HG03066 (cell line): ENCODE results near the gene FAM124A.
"Not testable (repeated sequence)": the region's sequence is repeated elsewhere in the genome, so short reads cannot be mapped to it uniquely, and the experiment has no call there.

Experiments
- ATAC-seq: cut with Tn5 transposase; IDR thresholded peaks from one replicate; pipeline ENCODE4 v1.9.1; 2021; ENCODE audit warnings: low read depth; ENCODE audit not compliant: unreplicated experiment

The FAM124A gene

DNA sequence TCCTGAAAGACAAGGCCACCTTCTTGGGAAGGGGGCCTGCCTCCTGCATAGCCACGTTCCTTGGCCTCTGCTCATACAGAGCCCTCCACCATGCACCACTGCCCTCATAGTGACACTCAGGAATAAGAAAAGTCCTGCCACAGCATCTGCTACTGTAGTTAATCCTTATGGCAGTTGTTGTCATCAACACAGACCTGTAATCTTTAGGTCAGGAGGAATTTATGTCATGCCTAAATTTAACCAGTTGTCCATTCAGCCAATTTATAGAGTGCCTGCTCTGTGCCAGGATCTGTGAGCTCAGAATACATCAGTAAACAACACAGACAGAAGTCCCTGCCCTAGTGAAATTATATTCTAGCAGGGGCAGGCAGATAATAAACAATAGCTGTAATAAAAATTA is 44.4 kb downstream of the FAM124A start:
- no peak for ATAC-seq

GRCh38 chr13:51267622-51268021 is 45.4 kb downstream of the FAM124A start:
- ATAC-seq: no peak

- ATAC-seq: no peak
These were observed 46.8 kb downstream of the FAM124A start for GRCh38 chr13:51269039-51269438.

GRCh38 chr13:51270623-51271415 is 48.6 kb downstream of the FAM124A start:
- no peak for ATAC-seq

DNA sequence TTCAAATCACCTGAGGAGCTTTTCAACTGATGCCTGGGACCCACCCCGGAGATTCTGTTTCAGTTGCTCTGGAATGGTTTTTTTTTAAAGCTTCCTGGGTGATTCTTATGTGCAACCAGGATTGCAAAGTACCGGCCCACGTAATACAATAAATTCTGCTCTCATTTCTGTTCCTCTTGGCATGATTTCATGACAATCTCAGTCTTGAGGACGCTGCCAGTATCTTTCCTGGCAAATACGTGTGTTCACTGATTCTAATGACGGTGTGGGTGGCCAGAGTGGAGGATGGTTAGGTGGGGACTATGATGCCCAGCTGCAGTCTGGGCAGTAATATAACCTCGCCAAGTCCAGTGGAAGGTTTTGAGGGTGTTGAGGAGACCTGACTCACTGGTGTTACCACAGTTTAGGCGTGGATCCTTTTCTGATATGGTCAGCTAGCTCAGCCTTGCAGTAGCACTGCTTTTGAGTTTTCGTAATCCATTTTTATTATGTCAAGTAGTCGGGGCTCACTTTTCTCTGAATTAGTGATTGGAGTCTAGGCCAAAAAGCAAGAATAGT is 49.4 kb downstream of the FAM124A start:
- no peak for ATAC-seq

DNA sequence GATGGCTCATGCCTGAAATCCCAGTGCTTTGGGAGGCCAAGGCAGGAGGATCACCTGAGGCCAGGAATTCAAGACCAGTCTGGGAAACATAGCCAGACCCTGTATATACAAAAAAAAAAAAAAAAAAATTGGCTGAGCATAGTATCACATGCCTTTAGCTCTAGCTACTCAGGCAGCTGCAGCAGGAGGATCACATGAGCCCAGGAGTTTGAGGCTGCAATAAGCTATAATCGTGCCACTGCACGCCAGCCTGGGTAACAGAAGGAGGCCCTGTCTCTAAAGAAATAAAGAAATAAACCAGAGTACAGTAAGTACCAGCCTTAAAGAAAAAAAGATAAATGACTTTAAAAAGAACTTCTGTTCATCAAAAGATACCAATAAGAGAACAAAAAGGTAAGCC is 52.9 kb downstream of the FAM124A start:
- ATAC-seq: no peak

DNA sequence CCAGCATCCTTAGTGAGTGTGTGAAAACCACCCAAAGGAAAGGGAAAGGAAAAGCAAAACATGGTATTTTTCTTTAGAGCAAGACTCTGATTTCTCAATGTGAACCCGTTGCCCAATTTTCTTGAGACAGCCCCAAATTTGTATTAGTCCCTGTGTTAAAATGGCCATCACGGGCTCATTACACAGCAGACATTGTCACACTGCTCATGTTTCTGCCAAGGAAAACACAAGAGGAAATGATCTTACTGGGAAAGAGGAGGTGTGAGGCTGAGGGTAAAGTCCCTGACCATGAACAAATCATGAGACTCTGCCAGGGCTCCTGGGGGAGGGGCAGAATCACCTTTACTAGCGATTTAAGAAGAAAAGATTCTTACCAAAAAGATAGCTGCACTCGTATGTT is 54.4 kb downstream of the FAM124A start:
- no peak for ATAC-seq

DNA sequence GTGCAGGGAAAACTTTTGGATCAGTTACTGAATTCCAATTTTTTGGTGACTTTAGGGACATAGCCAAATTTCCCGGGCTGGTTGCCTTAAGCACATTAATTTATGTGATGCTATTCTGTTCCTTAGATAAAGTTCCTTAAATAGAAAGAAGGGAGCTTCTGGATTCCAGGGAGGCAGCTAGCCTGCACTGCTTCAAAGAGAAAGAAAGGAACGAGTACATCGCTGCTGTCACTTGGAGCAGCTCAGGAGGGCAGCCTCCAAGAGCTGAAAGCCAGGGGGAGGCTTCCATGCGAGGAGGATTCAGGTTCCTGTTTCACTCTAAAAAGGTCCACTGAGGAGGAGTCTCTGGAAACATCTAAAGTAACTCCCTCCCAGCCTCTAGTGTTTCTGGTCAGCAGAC is 55.7 kb downstream of the FAM124A start:
- no peak for ATAC-seq

GRCh38 chr13:51278426-51279130 is 56.4 kb downstream of the FAM124A start:
- no peak for ATAC-seq

DNA sequence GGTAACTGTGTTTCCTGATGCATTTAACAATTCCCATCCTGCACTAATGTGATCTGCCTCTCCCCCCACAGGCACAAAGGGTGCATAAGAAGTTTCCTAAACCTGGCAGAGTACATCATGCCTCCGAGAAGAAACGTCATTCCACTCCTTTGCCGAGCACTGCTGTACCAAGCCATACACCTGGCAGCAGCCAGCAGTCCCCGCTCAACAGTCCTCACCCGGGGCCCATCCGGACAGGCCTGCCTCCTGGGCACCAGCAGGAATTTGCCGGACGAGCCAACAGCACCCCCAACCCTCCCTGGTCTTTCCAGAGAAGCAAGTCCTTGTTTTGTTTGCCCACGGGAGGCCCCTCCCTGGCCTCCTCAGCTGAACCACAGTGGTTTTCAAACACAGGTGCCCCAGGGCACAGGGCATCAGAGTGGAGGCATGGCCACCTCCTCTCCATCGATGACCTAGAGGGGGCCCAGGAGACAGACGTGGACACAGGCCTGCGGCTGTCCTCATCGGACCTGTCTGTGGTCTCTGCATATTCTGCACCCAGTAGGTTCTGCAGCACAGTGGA is 58.3 kb downstream of the FAM124A start:
- ATAC-seq: no peak

DNA sequence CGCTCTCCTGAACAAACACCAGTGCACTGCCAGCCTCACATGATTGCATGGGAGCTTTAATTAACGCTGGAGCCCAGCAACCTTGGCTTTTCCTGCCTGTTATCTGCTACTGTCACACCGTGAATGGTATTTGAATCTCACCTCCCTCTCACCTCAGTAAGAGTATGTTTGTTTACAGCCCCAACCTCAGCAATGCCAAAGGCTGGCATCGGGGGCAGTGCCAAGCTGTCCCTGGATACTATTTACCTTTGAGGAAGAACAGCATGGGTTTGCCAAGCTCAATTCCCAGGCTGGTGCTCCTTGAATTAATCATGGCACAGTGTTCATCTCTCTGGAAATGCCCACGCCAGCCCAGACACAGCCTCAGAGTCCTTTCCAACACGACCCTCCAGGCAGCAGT is 60.1 kb downstream of the FAM124A start:
- no peak for ATAC-seq

DNA sequence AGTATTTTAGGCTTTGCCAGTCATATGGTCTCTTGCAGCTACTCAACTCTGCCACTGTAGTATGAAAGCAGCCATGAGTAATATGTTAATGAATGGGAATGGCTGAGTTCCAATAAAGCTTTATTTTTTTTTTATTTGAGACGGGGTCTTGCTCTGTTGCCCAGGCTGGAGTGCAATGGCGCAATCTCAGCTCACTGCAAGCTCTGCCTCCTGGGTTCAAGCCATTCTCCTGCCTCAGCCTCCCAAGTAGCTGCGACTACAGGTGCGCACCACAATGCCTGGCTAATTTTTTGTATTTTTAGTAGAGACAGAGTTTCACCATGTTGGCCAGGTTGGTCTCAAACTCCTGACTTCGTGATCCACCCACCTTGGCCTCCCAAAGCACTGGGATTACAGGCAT is 60.7 kb downstream of the FAM124A start:
- ATAC-seq: not testable (repeated sequence)

DNA sequence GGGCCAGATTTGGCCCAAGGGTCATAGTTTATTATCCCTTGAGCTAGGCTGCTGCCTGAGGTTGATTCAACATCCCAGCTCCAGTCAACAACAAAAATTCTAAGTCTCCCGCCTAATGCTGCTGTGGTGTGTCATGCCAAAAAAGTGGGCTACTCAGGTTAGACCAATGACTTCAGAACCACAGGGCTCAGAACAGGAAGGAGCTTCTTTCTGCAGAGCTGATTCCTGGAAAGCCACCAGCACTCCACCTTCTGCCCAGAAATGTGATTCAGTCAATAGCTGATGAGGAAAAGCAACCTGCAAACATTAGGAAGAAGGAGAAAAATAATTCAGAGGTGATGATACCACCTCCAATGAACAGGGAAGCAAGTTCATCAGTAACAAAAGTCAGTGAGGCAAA is 61.2 kb downstream of the FAM124A start:
- no peak for ATAC-seq

- ATAC-seq: no peak
These were observed 62.1 kb downstream of the FAM124A start for GRCh38 chr13:51284339-51284738.

GRCh38 chr13:51286135-51287002 is 64.2 kb downstream of the FAM124A start:
- ATAC-seq: no peak

DNA sequence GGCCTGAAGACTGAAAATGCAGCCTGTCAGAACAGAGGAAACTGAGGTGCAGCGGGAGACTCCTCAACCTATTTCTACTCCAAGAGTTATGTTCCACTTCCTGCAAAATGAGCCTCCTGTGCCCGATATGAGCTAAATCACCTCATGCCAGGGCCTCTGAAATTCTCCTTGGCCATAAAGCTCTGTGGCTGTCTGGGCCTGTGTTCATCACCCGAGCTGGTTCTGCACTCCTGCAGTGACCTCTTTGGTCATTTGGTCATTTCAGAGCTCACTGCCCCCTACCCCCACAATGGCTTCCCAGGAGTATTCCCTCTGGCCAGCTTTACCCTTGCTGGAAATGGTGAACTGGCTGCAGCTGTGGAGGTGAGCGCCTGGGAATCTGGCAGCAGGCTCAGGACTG is 65.6 kb downstream of the FAM124A start:
- no peak for ATAC-seq

GRCh38 chr13:51288254-51288653 is 66.1 kb downstream of the FAM124A start:
- not testable (repeated sequence) for ATAC-seq

DNA sequence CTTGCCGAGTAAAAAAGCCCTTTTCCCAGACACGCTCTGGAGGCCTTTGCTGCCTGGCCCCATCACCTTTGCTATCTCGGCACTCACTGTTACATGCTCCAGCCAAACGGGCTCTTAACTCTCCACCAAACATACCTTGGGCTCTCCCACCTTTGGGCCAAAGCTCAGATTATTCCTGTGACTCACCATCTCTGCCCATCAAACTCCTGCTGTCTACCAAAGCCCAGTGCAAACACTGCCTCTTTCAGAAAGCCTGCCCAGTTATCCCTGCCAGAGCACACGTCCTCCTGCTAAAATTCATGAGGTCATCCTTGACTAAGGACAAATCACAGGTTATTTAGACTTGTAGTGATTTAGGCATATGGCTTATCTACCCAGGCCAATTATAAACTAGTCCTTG is 69.1 kb downstream of the FAM124A start:
- ATAC-seq: no peak

DNA sequence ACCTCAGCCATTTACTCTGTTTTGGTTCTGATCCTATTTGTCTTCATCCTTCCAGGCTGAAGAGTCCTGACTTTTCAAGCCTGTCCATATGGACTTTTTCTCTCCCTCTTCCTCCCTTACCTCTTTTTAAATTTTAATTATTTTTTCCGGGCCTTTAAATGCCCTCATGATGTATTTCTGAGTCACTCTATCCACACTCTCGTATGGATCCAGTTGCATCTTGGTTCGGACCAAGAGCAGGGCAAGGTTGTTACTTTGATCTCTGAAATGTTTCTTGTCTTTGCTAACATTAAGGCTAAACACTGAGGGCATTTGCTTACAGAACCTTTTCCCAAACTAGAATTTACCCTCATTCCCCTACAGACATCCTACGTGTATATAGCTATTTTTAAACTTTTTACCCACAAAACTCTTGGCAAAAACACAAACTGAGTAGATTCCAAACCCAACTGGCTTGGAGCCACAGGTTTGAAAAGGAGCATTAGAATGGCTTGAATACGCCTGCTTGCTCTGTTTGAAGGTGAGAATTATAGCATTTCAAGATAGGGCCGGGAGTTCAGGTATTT is 69.9 kb downstream of the FAM124A start:
- no peak for ATAC-seq

- no peak for ATAC-seq
These were observed 75.4 kb downstream of the FAM124A start for GRCh38 chr13:51297556-51297955.
